GM15510 (cell line): Measurements from ENCODE around the gene RUNX2.

Experiments used
- POLR2A ChIP-seq: IDR thresholded peaks from 3 replicates; pipeline ENCODE4 v1.6.1; 2011; ENCODE audit warnings: borderline replicate concordance; ENCODE audit not compliant: insufficient read length; ENCODE audit errors: extremely low read depth

RUNX2 gene

DNA sequence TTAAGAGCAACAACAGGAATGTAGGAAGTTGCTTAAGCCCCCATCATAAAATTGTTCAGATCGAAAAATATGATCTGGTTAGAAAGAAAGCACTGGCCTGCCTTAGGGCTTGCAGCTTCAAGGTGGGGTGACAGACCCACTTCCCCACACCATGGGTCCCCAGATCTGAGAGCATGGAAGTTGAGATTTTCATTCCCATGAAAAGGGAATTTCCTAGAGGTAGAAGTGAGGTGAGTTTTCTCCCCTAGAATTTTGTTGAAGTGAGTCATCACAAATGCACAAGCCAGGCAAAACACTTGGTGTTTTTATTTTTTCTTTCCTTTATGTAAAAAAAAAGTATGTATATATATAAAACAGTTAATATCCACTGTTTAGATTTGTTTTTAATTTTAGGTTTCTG lies 263.2 kb downstream of the RUNX2 start:
- TF ChIP-seq POLR2A = no peak

DNA sequence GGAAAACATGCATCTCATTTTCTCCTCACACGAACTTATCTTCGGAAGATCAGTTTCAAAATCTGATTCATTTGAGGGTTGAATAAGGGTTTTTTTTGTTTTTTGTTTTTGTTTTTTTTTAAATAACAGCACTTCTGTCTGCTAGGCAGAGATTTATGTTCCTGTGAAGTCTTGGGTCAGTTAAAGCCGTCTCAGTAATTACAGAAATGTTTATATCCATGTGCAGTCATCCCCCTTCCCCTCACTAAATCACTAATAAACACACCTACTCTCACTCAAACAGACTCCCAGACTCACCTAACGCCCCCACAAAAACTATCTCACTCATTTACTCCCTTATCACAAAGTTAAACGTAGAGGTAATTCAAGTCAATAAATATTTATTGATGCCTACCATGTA lies 263.8 kb downstream of the RUNX2 start:
- no peak for TF ChIP-seq POLR2A

DNA sequence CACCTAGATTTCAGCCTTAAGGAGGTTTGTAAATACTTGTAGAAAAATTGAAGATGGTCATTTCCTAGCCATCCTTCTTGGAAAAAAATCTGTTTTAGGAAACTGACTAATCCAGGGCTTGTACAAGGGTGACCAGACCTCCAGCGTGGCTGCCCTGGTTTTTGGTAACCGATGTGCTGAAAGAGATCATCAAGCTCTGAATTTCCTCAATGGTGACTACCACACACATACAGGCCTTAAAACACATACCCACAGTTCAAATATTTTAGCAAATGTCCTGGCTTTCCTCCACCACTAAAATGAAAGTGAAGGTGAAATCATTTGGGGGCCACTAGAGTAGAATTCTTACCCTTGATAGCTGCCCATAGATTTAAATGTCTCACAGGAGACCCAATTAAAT lies 264.9 kb downstream of the RUNX2 start:
- TF ChIP-seq POLR2A = no peak

DNA sequence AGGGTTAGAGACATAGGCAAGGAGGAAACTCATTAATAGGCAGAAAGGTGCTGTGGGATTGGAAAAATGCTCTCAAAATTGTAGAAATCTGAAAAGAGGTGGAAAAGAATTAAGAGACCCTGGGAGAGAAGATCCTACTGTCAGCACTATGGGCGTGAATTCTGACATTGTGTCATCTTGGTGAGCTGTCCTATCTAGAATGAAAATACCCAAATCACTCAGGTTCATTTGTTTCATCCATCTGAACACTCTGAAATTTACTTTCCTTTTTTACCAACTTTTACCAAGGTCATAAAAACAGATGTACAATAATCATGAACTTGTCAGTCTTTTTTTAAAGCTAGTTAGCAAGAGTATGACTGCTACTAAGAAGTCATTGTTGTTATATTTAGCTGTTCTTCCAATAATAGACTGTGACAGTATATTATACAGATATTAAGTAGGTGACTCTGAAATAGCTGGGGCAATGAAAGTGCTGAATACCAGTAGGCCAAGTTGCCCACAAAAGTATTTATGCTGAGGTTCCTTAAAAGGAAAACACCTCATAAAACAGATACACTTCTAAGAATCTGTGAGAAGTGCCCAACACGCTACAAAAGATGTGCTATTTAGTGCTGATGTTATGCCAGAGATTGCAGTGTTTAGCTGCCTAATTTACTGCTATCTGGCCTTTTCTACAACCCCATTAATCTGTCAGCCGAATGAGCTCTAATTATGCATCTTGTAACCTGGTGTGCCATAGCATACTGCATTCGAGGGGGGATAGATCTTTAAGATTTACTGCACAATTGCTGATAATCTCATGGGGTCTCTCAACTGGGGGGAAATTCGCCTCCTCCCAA lies 267.1 kb downstream of the RUNX2 start:
- TF ChIP-seq POLR2A = no peak

- no peak for TF ChIP-seq POLR2A
Observed at GRCh38 chr6:45597424-45597823, 269.3 kb downstream of the RUNX2 start.

DNA sequence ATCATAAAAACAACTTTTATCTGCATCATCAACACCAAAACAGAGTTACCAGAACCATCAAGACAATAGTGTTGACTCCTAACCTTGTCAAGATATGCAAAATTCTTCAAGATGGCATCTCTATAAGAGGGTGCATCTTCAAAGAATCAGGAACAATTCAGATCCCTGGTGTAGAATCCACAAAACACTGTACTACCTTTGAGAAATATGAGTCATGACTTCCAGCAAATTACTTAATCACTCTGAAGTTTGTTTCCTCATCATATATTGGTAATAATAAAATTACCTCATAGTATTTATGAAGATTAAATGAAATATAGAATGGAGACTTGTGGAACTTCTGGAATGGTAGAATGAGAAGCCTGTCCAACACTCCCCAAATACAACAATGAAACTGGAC lies 270.9 kb downstream of the RUNX2 start:
- no peak for TF ChIP-seq POLR2A

DNA sequence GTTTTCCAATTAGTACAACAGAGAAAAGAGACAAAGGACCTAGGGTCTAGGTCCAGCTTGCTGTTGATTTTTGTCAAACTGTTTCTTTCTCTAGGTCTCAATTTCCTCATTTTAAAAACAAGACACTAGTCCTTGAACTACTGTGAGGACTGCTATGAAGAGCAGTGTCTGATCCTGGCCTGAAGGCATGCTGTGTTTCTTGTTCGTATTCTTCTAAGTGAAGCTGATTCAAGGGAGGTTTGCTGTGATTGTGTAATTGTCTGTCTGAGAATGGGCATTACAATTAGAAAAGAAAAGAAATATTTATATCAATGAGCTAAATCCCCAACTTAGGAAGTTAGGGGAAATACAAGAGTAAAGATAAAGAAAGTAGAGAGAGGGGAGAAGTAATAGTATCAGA lies 277.8 kb downstream of the RUNX2 start:
- no peak for TF ChIP-seq POLR2A

GRCh38 chr6:45606831-45607400 lies 278.8 kb downstream of the RUNX2 start:
- TF ChIP-seq POLR2A = no peak

DNA sequence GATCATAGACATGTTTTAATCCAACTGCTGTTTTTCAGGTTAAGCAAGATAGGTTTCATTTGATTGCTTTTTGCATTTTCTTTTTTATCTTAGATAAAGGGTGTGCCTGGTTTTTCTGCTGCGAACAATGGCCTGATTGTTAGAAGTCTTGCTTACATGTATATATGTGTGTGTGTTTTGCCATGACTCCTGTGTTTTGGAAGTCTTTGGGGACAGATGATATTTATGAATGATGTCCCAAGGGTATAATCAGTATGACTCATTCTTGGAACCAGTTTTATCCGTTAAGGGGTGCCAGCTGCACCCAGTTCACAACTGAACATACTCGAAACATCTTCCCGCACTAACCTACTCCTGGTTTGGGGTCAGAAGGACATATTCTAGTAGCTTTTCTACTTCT lies 279.7 kb downstream of the RUNX2 start:
- TF ChIP-seq POLR2A = no peak

DNA sequence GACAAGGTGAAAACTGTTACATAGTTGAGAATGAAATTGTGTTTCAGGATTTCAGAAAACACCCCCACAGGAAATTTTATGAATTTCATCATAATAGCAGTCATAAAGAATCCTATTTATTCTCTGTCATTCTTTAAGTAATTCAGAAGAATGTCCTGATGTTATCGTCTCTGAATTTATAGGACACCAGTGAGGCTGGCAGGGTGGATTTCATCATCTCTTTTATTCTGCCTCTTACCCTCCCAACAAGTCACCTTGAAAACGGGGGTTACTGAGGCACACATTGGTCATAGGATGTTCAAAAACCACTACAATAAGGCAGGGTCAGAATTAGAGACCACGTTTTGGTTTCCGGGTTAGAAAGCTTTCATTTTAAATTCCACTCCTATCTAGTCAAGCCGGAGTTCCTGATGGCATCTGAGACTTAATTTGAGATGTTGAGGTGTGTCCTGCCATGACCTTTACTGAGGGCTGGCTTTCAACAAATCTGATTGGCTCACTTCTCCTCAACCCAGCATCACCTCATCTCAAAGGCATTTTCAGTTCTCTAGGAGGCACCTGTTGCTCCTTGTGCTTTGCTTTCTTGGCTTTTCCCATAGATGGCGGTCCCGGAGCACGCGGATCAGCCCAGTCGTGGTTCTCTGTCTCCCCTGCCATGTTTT lies 280.3 kb downstream of the RUNX2 start:
- TF ChIP-seq POLR2A = no peak

DNA sequence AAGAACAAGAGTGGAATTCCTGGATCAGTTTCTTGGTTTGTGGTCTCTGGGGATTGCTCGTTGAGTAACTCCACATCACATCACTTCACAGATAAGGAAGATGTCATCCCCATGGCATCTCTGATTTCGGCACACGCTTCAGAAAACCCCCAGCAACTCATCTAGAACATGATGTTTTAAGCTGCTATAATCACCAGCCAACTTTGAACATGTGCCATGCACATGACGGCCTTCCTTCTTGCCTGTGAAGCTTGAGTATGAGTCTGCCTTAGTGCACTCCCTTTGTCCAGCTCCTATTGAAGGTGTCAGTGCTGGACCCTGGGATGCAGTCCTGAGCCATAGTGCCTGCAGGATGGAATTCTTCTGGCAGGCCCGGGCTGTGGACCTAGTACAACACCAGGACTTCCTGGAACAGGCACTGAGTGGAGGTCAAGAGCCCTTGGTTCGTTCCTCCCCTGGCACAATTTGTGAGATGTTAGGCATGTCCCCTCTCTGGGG lies 281.1 kb downstream of the RUNX2 start:
- no peak for TF ChIP-seq POLR2A

DNA sequence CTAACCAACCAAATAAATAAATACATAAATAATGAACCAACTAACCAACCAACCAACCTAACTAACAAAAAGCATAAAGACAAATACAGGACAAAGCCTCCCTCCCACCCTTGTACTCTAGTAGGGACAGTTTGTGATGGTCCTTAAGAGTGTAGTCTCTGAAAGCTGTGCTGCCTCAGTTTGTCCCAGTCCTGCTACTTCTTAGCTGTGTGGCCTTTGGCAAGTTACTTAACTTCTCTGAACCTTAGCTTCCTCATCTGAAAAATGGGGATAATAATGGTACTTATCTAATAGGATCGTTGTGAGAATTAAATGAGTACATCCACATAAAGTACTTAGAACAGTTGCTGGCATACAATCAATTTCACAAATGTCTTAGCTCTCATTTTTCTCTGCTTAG lies 282.2 kb downstream of the RUNX2 start:
- no peak for TF ChIP-seq POLR2A

DNA sequence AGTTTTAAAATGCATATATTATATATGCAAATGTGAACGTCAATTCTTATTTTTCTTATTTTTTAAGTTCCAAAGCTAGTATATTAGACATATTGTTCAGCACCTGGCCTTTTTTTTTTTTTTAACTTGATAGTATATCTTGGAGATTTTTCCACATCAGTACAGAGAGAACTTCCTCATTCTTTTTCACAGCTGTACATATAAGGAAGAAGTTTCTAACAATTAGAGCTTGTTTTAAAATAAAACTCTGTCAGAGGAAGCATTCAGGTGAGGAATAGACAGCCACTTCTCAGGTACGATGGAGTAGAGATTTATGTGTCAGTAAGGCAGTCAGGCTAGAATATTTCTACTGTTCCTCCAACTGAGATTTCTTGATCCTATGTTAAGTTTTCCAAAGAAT lies 282.7 kb downstream of the RUNX2 start:
- TF ChIP-seq POLR2A = no peak

DNA sequence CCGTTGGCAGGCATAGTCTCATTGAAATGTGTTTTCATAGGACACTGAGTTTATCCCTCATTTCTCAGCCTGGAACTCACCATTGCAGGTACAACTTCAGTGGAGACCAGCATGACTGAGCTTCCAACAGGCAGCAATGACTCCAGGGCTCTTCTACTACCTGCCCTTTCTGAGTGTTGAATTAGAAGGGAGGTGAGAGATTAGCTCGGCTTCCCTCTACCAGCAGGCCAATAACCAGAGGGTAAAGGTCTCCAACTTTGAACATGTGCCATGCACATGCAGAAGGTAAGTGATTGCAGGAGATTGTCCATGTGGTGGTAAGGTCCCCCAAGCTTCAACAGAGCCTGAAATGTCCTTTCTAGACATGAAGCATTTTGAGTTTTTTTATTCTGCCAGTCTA lies 283.4 kb downstream of the RUNX2 start:
- TF ChIP-seq POLR2A = no peak

DNA sequence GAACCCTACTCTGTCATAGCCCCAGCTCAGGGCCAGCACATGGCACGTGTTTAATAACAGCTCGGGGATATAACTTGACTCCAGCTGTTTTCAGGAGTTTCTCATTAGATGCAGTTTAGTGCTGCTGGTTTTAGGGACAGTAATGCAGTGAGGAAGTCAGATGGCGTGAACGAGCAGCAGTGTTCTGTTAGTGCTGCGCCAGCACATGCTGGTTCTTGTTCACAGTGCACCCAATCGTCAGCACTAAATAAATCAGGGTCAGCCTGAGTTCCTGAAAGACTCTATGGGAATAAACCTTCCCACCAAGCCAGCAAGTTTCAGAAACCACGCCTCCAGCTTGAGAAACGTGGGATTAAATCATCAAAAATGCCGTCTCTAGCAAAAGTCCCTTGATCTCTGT lies 285.5 kb downstream of the RUNX2 start:
- TF ChIP-seq POLR2A = no peak

DNA sequence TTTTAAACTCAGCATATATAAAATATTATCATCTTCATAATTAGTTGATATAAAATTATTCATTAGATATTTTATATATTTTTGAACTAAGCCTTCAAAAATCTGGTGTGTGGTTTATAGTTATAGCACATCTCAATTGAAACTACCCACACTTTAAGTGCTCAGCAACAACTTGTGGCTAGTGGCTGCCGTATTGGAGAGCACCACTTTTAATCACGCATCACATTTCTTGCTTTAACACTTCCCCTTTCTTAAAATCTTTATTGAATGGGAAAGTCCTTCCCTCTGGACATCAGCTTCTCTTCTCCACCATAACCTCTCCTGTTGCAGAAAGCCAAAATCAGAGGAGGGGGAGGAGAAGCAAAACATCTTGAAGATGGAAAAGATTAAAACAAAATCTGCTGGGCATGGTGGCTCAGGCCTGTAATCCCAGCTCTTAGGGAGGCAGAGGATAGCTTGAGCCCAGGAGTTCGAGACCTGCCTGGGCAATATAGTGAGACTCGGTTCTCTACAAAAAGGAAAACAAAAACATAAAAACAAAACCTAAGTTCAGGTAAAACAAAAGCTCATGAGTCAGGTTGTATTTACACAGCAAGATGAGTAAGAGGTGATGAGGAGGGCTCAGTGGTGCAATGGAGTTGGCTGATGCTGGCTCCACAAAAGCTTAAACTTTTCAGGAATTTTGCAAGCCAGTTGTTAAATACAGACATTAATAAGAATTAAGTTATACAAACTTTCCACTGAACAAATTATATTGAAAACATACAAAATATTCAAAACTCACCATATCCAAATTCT lies 286.6 kb downstream of the RUNX2 start:
- TF ChIP-seq POLR2A = no peak

- TF ChIP-seq POLR2A = no peak
Observed at GRCh38 chr6:45616209-45616608, 288.1 kb downstream of the RUNX2 start.
